COR-L47 (cell line): ENCODE measurements around the gene FAM118A.

Source experiments
- DNase-seq: peaks from one replicate; lab custom pipeline; 2025; lab: John Stamatoyannopoulos, UW

Gene FAM118A

DNA sequence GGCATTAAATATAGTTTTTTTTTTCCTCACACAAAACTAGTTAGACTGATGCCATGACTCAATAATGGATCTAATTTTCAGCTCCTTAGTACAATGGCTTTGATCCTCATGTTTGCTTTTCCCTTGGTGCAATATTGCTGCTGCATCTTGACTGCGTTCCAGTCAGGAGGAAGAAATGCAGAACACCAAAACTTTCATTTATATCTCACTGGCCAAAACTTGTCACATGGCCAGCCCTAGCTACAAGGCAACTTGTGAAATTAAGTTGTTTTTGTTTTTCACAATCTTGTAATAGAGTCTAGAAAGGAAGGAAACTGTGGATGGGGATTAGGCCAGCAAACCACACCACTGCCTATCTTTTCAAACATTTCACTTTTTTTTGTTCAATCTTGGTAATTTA, 67.0 kb downstream of the FAM118A start:
- no peak for DNase-seq

DNA sequence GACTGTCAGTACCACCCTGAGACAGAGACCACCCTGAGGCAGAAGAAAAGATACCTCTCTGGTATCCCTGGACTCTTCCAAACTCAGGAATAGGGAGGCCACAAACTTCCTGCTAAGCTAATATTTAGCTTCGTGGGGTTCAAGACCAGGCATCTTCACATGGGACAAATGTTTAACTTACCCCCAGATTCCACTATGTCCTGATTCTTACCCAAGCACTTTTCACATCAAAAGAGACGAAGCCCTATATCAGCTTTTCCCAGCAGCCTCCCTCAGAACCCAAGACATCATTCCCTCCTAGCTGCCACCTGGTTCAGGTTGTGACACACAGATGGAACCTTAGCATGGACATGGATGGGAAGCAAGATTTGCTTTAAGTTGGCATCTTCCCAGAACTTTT, 71.6 kb downstream of the FAM118A start:
- no peak for DNase-seq

DNA sequence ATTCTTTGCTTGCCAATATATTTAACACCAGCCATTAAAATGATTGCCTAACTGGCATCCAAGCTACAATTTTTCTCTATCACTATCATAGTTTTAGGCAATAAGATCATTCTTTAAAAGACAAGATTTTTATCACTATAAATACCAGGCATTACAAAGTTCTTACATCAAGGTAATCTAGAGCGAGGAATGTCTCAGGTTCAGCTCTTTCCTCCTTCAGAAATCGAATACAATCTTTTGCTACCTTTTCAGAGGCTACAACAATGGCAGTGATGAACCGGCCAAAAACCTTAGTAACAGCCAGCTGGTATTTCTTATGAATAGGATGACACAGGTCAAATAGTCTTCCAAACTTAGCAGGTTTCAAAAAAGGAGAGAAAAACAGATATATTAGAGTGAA, 79.8 kb downstream of the FAM118A start:
- no peak for DNase-seq
